Lung microvascular endothelial cell (primary cell): ENCODE results near the gene ABHD14A. TPM values are rescaled to one million over a fixed set of nuclear protein-coding genes. Genes with fewer than 3 reads are reported as not detected.

Experiments
- DNase-seq, 2 donors: peaks; one replicate each; pipeline versions ENCODE4 v3.0.0 to v3.0.0-alpha.2; 2010; ENCODE audit warnings: low read depth in 2 of 2
- total RNA-seq: library from RNA; depleted of rRNA; stranded (reverse); fragments of >200 nt; gene quantifications from 2 replicates; pipeline ENCODE4 v1.2.1, GENCODE V29; 2014

ABHD14A gene
- total RNA-seq, 1 donor from 2014 or later: 3.4 TPM

DNA sequence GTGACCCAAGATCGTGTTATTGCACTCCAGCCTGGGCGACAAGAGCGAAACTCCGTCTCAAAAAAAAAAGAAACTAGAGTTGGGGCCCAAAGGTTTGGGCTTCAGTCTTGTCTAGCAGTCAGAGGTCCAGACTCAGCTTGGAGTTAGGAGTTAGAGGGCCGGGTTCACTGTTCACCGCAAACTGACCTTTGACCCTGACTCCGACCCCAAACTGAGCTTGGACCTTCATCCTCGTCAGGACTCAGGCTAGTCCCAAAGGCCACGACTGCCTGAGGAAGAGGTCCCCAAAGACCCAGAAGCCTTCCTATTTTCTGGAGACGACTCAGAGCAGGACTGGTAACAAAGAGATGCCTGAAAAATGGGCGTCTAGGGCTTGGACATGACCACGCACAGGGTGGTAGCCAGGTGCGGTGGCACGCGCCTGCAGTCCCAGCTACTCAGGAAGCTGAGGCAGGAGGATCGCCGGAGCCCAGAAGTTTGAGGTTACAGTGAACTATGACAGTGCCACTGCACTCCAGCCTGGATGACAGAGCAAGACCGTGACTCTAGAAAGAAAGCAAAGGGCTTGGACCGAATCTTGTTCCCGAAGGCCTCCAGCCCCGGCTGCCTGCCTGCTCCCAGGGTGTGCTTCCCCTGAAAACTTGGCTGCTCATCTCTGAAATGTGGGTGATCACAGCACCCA is 43.6 kb downstream of the ABHD14A start:
- DNase-seq: no peak

DNA sequence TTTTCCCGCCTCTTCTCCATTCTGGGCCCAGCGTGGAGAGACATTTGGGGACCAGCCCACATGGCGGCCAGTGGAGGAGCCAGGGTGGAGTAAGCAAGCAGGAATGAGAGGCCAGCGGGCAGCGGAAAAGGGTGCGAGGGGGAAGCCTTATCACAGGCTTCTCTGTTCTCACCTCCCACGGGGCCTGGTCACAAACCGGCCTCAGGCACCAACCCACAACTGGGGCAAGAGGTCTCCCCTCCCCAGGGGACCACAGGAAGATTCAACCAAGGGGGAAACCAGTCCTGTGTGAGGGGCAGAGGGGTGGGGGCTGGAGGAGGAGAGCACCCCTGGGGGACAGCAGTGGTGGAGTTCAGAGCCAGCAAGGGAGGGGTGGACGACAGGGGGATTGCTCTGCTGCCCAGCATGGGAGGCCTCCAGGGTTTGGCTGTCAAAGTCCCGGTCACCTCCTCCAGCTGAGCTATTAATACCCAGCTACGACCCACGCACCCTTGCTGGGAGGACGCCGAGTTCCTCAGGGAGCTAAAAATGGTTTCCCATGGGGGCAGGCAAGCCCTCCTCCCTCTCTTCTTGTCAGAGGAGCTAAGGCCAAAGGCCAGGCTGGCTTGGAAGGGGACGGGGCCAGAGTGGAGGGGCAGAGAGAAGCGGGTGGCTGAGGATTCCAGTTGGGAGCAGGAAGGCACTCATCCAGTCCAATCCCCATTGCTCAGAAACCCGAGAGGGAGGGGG is 44.7 kb downstream of the ABHD14A start:
- DNase-seq: no peak

DNA sequence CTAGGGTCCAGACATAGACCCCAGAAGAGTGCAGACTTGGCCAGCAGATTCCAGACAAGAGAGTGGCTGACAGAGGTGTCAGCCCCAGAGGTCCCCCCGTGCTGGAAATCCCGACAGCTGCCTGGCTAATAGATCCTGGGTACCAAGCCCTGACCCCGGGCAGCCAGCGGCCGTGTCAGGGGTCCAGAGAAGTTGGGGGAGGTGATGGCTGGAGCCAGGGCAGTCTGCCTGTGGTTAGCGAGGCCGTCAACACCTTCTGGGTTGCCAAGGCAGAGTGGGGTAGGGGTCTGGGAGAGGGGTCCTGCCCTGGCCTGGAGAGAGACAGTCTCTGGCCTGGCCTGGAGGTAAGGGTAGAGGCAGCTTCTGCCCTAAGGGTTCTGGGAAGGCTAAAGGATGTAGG is 45.9 kb downstream of the ABHD14A start:
- DNase-seq: no peak

DNA sequence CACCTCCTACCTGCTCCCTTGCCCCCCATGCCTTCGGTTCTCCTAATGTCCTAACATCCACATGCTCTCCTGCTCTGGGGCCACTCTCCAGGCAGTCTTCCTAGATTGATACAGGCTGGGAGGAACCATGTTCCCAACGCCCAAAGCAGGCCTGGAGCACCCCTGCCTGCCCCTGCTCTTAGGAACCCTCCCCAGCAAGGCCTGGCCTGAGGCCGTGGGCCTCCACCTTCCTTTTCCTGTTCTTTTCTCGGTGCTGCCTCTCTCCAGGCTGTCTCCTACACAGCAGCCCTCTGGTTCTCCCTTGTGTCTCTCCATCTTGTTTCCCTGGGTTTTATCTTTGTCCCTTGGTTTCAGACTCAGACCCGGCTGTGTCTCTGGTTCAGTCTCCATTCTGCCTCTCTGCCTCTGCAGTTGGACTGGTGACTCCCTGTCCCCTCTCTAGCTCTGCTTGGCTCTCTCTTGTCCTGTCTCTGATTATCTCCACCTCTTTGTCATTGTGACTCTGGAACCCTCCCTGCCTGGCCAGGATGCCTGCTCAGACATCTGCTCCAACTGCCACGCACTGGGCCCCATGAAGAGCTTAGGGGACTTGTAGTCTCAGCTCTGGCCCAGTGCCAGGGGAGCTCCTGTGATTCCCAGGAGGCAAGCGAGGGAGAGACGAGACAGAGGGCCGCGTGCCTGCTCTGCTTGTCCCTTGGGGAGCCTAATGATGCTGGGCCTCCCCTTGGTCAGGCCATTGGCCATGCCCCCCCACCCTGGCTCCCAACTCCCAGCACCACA is 46.8 kb downstream of the ABHD14A start:
- no peak for DNase-seq

DNA sequence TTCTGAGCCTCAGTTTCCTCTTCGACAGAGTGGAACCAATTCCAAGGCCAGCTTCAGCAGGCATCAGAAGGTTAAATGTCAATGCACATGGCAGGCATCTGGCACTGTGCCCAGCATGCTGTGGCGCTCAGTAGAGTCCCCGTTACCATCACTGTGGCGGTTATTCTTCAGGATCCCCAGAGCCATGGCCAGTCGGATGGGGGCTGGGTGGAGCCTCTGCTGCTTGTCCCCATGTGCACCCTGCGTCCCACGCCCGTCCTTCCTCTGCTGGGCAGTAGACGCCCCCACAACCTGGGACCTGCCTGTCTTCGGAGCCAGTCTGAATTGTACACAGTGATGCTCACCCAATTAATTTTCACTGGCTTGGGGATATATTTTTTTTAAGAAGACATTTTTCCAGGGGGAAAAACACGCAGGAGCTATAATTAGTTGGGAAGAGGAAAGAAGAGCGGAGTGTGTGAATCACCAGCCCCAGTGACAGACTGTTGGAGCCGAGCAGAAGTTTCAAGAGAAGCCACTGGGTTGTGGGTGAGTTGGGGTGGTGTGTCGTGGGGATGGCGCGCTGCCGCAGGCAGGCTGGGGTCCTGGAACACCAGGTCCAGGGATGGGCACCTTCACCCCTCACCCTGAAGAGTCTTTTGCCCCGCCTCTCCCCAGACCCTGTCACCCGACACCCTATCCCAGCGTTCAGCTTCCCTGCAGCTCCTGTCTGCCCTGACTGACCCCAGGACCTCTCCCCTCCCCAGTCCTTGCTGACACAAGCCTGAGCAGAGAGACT is 47.6 kb downstream of the ABHD14A start:
- DNase-seq: peak in 1 of 2 donors; percentile 58

DNA sequence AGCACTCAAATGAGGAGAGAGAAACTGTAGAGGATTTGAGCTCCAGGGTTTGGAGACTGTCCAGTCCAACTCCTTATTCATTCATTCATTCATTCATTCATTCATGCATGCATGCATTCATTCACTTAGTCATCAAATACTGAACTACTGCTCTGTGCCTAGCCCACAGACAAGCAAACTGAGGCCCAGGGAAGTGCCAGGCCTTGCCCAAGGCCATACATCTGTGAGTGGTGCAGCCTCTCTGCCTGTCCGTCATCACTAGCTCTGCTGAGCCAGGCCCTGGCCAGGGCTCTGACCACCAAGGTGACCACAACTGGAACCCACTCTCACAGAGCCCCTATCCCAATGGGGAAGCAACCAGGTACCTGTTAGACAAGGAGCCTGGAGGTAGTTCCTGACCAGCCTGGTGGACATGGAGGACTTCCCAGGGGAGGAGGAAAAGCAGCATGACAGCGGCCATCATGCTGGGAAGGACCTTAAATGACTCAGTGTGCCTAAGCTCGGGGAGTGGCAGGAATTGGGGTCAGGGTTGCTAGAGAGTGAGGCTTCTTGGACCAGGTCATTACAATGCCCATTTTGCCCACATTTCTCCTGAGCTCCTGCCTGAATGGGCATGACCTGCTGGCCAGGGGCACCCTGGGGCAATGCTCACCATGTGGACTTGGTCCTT is 48.4 kb downstream of the ABHD14A start:
- no peak for DNase-seq

DNA sequence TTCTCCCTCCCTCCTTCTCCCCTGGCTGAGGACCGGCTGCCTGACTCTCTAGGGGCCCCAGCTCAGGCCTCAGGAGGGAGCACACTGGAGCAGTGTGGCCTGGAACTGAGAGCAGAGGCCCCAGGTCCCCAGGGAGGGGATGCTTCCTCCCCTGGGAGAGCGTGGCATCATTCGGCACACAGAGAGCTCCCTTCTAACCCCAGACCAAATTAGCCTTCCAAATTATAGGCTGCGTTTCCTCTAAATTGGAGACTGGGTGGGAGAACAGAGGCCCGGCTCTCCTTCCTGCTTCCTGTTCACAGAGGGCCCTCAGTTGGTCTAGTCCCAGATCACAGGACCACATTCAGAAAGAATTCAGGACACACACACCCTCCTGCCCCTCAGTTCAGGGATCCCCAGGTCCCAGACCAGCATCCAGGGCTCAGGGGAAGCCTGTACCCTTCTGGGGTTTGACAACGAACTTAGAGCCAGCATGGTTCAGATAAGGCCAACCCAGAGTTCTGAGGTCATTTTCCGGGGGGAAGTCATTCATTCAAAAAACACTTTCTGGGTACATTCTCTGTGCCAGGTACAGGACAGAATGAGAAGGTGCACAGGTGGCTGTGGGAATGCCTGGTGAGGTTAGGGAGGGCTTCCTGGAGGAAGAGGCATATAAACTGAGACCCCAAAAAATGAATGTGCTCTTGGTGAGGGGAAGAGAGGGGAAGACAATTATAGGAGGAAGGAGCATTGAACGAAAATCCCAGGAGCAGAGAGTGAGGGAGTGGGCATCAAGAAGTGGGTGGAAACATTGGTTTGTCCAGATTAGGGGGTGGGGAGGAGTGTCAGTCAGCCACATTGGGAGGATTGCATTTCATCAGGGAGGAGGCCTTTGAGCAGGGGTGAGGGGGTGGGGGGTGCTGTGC is 49.2 kb downstream of the ABHD14A start:
- no peak for DNase-seq

DNA sequence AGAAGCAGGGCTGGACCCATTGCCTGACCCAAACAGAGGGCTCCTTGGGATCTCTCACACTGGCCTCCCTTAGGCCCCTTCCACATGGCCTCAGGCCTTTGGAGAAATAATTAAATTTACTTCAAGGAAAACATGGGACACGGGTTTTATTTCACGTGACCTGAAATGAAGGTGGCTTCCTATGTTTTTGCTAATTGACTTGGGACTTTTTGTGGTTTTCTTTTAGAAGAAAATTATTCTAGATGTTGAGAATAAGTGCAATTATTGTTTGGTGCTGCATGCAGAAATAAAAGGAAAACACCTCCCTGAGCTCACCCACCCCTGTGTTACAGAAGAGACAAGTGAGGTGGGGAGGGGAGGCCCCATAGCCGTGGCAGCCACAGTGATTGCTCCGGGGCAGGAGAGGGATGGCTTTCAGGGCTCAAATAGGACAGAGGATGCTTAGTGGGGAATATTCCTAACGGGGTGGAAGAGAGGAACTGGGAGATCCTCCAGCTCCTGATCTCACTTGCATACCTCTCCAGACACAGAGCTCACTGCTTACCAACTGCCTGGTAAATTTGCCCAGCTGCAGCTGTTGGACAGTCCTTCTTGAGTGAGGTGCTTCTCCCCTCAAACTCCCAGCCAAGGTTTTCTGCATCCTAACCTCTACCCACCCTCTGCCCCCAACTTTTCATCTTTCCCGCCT is 50.0 kb downstream of the ABHD14A start:
- DNase-seq: no peak

DNA sequence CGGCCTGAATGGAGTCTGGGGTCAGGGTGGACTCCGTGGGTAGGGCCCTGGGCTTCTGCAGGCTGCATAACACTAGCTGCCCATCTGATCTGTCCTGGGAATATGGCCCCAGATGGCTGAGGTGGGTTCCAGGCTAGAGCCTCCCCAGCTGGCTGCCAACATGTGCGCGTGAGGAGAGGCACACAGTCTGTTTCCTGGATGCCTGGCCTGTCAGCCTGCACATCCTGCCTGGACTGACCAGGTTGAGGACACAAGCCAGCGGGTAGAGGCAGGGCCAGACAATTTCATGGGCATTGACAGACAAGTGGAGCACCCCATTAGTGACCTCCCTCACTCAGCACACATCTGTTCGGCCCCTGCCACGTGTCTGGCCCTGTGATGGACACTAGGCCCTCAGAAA is 50.6 kb downstream of the ABHD14A start:
- DNase-seq: peak; percentile 41 to 91

DNA sequence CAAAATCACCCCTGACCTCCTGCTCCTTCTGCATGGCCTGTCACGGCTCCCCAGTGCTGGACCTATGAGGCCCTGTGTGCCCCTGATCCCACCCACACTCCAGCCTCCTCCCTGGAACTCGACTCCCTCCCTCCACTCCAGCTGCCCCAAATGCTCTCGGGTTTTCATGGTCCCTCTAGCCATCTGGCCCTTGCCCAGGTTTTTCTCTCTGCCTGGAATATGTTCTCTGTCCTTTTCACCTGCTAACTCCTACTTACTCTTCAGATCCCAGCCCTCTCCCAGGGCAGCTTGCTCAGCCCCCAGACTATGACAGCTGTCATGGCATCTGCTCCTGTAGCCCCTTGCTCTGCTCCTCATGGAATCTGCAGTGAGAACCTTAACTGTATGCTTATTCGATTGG is 51.2 kb downstream of the ABHD14A start:
- DNase-seq: no peak

DNA sequence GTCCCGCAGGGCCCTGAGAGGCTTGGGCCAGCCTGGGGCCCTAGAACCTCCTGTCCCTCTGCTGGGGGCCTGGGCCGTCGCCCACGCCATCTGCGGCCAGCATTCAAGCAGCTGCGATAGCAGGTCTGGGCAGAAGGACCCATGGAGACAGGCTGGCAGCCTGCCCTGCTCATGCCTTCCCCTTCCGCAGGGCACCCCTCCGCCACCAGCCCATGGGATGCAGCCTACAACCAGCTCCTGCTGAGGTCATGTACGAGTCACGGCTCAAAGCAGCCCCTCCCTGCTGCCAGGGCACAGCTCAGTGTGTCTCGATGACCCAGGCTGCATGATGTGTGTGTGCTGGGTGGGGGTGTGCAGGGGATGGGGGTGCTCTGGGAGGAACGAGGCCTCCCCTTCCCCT is 53.7 kb downstream of the ABHD14A start:
- DNase-seq: no peak

DNA sequence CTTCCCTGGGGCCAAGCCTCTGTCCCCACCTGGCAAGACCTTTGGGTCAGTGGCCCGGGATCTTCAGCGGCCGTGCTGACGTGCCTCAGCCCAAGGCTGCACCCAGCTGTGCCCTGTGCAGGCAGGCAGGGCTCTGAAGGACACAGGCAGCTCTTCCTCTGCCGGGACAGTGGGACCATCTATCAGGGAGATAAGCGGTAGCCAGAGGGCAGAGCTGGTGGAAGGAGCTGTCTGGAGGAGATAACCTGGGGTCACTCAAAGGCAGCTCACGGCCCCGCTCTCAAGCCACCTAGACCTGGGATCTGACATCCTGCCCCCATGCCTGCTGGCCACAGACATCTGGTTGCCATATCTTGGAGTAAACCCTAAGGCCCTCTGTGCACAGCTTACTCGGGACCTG is 54.2 kb downstream of the ABHD14A start:
- no peak for DNase-seq

DNA sequence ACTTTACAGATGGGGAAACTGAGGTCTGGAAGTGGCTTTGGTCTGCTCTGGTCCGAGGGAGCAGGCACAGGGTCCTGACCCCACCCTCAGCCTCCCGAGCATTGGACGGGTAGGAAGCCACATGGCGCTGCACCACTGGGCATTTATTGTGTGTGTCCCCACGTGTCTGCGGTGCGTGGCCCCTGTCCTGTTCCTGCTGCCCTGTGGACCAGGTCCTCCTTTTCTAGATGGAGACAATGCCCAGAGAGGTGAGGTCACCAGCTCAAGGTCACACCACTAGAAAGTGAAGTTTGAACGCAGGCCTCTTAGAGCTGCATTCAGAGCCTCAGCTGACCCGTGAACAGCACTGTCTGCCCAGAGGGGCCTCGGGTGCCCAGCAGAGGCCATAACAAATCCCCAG is 54.7 kb downstream of the ABHD14A start:
- no peak for DNase-seq

Other genes starting within 250 kb of the ABHD14A start
- gene IQCF6, start 195.8 kb upstream of the ABHD14A start, total RNA-seq: not detected in 2 replicates
- not detected in 2 replicates for gene IQCF2, start 113.4 kb upstream of the ABHD14A start, total RNA-seq
- gene IQCF5, start 99.5 kb upstream of the ABHD14A start, total RNA-seq: not detected in 2 replicates
- gene IQCF1, start 71.7 kb upstream of the ABHD14A start, total RNA-seq: not detected in 2 replicates
- gene RRP9, start 33.2 kb upstream of the ABHD14A start, total RNA-seq: 11.1 and 18.5 TPM in 2 replicates
- 4.6 and 7.4 TPM in 2 replicates for gene PARP3, start 32.7 kb upstream of the ABHD14A start, total RNA-seq
- not detected in 2 replicates for gene GPR62, start 19.7 kb upstream of the ABHD14A start, total RNA-seq
- gene PCBP4, start 7.6 kb upstream of the ABHD14A start, total RNA-seq: 15.0 and 19.2 TPM in 2 replicates
- gene ABHD14B, start 1.0 kb upstream of the ABHD14A start, total RNA-seq: 10.0 and 16.7 TPM in 2 replicates
- 10.7 and 22.2 TPM in 2 replicates for gene ACY1, start 8.5 kb downstream of the ABHD14A start, total RNA-seq
- 760 and 1,004 TPM in 2 replicates for gene RPL29, start 20.8 kb downstream of the ABHD14A start, total RNA-seq
- gene DUSP7, start 81.5 kb downstream of the ABHD14A start, total RNA-seq: 5.4 and 6.2 TPM in 2 replicates
- gene POC1A, start 179.4 kb downstream of the ABHD14A start, total RNA-seq: 4.0 and 8.7 TPM in 2 replicates
- gene ALAS1, start 223.1 kb downstream of the ABHD14A start, total RNA-seq: 28.4 and 35.5 TPM in 2 replicates